NCI-H1930 (cell line): ENCODE measurements around the gene EHBP1L1.
"Not testable (repeated sequence)": the region's sequence is repeated elsewhere in the genome, so short reads cannot be mapped to it uniquely, and the experiment has no call there.

Experiments used
- DNase-seq, 2 experiments: peaks; one replicate each; lab custom pipeline; 2025; lab: John Stamatoyannopoulos, UW

Gene EHBP1L1

DNA sequence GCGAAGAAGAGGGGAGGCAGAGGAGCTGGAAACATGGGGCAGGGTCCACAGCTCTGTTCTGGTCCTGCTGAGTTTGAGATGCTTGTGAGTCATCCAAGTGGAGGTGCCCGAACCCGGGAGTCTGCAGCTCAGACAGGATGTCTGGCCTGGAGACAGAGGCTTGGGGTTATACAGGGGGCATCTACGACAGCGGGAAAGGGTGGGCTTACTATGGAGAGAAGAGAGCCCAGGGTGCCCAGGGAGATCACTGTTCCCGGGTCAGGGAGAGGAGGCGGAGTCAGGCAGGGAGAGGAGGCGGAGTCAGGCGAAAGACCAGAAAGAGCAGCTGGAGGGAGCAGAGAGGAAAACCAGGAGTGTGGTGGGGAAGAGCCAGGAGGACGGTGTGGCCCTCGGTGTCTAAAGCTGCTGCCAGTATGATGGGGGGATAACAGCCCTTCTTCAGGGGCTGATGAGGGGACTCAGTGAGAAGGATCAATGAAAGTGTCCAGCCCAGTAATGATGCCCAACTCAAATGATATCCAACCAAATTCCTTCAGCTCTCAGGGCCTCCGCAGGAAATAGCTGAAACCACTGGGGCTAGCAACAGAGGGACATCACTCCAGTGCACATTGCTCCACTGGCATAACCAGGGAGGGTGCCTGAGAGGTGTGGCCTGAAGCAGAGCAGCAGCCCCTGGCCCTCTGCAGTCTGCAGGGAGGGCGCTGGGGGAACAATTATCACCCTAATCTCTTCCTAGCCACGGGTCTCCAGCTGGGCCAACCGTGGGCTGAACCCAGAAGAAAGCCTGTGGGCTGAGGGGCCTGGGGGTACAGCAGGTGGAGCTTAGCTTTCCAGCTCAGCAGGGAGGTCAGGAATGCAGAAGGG lies 15.1 kb upstream of the EHBP1L1 start:
- no peak for DNase-seq

DNA sequence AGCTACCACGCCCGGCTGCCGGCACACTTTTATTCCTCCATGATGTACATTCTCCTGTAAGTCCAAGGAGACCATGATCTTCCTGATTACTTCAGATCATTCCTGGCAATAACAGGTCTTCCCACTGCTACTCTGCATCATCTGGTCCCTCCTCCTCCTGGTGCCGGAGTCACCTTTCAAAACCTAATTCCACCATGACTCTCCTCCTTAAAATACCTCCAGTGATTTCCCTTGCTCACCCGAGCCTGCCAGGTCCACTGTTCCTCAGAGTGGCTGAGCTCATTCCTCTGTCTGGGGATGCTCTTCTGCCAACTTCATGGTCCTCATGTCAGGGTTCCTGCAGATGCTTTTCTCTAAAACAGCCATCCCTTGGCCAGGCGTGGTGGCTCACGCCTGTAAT lies 13.8 kb upstream of the EHBP1L1 start:
- DNase-seq: no peak

DNA sequence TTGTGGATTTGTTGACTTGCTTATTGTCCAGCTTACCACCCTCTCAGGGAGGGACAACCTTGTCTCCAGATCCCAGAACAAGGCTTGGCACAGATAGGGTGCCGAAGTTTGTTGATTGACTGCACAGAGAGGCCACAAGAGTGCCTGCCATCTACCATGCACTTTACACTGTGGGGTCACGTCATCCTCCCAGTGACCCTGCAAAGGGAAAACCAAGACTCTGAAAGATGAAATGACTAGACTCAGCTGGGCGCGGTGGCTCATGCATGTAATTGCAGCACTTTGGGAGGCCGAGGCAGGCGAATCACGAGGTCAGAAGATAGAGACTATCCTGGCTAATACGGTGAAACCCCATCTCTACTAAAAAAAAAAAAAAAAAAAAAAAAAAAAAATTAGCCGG lies 13.1 kb upstream of the EHBP1L1 start:
- no peak for DNase-seq

DNA sequence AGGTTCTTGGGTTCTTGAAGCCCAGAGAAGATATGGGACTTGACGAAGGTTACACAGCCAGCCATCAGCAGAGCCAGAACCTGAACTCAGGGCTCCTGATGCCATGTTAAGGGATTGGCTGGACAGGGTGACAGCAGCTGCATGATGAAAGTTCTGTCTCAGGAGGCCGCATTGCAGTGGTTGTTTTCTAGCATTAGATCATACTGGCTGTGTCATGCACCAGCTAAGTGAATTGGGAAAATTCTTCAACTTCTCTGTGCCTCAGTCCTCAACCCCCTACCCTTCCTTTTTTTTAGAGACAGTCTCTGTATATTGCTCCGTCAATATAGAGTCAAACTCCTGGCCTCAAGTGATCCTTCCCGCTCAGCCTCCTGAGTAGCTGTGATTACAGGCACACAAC lies 12.3 kb upstream of the EHBP1L1 start:
- DNase-seq: no peak

DNA sequence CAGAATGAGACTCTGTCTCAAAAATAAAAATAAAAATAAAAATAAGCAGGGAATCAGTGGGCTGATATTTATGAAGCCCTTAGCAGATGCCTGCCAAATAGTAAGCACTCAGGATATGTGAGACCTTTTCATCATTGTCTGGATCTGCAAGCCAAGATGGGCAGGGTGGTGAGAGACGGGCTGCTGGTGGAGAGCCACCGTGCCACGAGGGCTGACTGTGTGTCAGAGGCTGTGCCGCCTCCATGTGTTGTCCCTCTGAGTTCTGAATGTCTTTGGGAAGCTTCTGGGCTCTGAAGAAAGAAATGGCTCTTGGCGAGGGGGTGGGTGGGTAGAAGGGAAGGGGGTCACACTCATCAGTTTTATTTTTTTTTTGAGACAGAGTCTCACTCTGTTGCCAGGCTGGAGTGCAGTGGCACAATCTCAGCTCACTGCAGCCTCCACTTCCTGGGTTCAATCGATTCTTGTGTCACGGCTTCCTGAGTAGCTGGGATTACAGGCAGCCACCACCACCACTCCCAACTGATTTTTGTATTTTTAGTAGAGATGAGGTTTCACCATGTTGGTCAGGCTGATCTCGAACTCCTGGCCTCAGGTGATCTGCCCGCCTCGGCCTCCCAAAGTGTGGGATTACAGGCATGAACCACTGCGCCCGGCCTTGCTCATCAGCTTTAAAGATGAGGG lies 10.8 kb upstream of the EHBP1L1 start:
- not testable (repeated sequence) for DNase-seq

DNA sequence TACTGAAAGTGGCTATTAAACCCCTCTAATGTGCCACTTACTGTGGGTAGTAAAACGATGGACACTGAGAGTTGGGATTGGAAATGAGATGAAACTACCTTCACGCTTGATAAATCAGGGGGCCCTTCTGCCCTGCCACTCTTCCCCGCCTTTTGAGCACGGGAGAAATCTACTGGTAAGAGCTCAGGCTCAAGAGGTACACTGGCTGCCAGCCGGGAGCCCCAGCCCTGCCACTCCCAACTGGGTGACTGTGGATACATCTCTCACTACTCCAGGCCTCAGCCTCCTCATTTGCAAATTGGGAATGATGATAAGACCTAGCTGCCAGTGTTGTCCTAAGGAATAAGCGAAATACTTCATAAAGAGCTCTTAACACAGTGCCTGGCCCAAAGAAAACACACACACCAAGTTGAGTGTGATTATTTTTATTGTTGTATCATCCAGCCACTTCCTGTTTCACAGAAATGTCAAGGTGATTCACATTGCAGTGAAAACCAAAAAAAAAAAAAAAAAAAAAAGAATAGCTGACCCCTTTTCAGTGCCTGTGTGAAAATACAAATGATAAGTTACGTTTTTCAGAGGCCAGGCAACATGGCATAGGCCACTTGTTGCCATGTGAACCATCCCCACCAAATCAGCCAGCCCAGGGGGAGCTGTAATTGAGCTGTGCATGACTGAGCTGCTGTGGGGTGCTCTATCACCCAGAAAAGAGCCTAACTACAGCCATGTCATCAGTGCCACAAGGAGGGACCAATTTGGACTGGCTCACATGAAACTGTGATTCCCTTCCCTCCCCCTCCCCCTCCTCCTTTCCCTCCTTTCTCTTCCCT lies 10.0 kb upstream of the EHBP1L1 start:
- DNase-seq: no peak

DNA sequence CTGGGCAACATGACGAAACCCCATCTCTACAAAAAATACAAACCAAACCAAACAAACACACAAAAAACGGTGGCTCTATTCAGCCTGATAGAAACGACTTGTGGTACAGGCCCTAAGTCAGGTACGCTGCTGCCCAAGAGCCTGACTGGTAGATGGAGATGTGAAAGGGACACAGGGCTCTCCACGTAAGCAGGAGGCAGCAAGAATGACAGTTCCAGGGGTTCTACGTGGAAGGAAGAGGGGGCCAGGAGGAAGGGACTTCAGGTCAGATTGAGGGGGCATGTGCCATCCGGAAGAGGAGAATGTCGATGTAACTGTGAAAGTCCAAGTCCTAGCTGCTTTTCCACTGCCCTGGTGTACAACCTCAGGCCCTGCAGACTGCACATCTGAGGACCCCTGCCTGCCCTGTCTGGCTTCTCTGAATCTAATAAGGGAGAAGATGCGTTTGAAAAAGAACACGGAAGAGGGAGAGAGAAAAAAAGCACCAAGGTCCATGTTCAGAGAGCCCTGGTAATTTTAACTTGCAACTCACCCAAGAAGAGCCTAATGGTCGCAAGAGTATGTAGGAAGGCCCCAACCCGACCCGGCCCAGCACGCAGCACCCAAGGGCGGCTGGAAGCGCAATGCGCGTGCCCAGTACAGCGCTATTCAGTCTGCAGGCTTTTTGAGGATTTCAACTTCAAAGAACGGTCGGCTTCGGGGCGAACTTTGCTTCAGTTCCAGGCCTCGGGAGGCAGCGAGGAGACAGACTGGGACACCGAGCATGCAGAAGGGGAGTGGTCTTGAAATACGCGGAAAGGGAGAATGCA lies 6.5 kb upstream of the EHBP1L1 start:
- no peak for DNase-seq

DNA sequence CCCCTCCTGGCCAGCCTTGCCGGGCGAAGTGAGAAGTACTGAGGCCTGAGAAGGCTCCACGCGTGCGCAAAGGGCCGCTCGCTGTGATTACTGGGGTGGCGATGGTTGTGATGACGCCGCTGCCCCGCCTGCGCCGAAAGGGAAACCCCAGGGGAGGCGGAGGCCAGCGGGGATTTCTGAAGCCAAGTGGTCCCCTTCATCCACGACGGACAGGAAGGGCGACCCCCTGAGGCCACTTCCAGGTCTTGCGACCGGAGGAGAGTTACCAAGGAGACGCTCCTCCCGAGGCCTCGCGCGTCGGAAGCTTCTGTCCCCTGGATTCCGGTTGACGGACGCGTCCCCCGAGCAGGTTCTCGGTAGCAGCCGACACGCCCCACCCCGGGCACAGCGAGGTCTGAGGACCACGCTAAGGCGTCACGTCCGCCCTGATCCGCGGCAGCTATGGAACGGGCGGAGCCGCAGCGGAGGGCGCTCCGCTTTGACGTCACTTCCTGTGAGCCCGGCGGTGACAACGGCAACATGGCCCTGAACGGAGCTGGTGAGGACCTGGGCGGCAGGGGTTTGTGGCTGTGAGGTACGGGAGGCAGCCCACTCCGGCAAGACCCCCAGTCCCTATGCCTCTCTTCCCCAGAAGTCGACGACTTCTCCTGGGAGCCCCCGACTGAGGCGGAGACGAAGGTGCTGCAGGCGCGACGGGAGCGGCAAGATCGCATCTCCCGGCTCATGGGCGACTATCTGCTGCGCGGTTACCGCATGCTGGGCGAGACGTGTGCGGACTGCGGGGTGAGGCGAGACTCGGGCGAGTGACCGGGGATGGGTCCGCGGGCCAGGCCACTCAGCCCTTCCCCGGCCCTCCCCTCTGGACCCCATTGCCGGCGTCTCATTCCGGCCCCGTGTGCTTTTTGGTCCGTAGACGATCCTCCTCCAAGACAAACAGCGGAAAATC lies 5.6 kb upstream of the EHBP1L1 start, which contains the start of gene ZNRD2:
TSS of gene ZNRD2 (plus strand) at position 505 of the 946 bp plus-strand sequence. CDS start at position 520, 15 bp downstream.
- DNase-seq: peak; percentile 97 to 99

DNA sequence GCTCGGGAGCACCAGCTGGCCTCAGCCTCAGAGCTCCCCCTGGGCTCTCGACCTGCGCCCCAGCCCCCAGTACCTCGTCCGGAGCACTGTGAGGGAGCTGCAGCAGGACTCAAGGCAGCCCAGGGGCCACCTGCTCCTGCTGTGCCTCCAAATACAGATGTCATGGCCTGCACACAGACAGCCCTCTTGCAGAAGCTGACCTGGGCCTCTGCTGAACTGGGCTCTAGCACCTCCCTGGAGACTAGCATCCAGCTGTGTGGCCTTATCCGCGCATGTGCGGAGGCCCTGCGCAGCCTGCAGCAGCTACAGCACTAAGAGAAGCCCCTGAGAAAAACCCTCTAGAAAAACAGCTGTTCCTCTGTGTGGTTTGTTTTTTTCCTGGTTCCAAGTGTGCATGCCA lies 4.4 kb upstream of the EHBP1L1 start:
- DNase-seq: no peak

DNA sequence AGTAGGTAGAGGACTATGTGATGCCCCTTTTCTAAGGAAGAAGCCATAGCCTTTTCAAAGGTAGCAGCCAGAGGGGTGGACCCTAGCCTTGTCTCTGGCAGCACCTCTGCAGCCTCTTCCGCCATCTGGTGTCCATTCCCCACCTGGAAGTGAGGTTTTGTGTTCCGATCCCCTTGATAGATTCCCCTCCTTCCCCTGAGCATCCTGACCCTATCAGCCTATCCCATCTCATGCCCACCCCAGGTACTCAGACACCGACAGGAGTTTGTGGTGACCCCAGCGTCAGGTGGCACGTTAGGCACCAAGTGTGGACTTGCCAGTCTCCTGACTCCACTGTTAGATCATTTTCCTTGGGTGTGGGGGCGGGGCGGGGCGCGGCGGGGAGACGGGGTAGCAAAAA lies 3.9 kb upstream of the EHBP1L1 start:
- peak; percentile 52 to 54 for DNase-seq

DNA sequence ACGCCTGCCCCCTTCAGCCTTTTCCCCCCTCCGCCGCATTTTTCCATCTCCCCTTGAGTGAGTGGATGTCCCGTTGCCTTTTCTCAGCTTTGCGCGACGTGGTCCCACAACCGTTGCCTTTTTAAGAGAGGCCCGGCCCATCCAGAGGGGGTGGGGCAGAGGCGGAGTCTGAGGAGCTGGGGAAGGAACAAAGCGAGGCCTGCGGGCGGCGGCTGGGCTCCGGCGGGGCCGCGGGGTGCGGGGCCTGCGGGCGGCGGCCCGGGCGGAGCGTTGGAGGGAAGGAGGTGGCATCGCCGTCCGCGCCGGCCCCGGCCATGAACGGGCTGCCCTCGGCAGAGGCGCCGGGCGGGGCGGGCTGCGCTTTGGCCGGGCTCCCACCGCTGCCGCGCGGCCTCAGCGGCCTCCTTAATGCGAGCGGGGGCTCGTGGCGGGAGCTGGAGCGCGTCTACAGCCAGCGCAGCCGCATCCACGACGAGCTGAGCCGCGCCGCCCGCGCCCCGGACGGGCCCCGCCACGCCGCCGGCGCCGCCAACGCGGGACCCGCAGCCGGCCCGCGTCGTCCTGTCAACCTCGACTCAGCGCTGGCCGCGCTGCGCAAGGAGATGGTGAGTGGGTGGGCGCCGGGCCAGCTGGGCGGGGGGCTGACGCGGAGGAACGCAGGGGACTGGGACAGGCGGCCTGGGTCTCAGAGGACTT lies 3.3 kb upstream of the EHBP1L1 start, which contains the start of gene FAM89B:
TSS of gene FAM89B (plus strand) at position 183 of the 696 bp plus-strand sequence. CDS start at position 315, 132 bp downstream.
- DNase-seq: peak; percentile 73 to 75

DNA sequence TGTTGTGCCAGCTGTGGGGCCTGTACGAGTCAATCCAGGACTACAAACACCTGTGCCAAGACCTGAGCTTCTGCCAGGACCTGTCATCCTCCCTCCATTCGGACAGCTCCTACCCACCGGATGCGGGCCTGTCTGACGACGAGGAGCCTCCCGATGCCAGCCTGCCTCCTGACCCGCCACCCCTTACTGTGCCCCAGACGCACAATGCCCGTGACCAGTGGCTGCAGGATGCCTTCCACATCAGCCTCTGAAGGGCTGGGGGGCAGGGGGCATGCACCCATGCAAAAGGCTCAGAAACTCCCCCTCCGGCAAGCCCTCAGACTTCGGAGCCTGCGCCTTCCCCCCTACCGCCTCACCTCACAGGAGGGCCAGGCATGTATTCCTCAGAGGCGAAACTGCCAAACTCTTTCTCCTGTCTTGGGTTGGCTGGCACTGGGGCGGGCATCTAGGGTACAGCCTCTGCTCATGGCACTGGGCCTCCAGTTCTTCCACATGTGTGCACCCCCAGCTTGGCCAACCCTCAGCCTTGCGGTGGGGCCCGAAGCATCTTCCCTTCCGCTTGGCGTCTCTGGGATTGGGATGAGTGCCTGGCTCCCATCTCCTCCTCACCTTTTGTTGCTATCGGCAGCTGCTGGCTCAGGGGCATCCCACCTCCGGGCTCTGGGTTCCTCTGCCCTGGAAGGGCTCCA lies 2.3 kb upstream of the EHBP1L1 start:
- no peak for DNase-seq

DNA sequence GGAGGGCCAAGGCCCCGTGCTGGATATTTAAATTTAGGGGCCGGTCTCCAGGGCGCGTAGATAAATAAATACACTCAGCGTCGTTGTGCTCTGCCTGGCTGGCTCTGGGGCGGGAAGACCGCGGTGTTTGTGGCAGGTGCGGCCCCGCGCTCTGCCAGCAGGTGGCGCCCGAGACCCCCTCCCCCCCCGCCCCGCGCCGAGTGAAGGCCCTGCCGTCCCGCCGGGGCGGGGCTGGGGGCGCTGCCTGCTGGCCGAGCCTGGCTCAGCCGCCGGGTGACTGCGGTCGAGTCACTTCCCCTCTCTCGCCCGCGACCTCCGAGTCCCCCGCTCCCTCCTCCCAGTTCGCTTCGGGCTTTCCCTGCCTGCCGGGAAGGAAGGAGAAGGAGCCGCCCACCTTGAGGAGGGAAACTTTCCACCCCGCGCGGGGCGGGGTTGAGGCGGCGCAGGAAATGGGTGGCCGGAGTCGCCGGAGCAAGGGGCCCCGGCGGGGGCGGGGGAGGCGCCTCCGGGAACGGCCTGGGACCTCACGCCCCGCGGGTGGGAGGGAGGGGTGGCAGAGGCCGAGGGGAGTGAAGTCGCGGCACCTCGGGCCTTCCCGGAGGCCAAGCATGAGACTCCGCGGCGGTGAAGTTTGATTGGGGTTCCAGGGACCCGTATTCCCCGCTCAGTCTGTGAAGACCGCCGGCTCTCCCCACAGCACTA lies 1.6 kb upstream of the EHBP1L1 start:
- DNase-seq: peak; percentile 70 to 84

DNA sequence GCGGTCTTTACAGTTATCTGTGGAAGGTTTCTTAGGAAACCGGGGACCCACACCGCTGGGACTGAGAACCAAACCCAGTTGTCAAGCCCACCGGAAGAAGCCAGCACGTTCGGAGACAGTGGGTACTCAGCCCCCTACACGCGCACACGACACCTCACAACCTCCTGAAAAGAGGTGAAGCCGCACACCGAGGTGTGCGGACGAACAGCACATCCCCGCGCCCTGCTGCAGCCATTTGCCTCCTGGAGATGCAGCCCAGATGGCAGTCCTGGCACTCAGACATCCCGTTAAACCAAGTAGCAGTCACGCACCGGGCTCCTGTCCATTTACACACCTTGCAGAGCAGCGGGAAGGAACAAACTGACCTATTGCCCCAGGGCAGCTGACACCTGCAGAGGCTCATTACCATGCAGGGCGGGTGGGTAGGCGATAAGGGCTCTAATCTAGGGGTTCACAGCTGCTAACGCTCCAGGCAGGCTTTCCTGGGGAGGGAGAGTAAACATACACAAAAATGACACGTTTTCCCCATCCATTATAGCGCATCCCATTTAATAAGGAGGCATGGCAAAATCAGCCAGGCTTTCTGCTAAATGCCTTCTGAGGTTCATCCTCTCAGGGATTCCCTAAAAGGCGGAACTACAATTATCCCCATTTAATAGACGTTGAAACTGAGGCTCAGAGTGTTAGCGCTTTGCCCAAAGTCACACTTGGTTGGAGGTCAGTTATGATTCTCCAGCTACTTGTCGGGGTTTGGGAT lies 864 bp upstream of the EHBP1L1 start:
- no peak for DNase-seq

DNA sequence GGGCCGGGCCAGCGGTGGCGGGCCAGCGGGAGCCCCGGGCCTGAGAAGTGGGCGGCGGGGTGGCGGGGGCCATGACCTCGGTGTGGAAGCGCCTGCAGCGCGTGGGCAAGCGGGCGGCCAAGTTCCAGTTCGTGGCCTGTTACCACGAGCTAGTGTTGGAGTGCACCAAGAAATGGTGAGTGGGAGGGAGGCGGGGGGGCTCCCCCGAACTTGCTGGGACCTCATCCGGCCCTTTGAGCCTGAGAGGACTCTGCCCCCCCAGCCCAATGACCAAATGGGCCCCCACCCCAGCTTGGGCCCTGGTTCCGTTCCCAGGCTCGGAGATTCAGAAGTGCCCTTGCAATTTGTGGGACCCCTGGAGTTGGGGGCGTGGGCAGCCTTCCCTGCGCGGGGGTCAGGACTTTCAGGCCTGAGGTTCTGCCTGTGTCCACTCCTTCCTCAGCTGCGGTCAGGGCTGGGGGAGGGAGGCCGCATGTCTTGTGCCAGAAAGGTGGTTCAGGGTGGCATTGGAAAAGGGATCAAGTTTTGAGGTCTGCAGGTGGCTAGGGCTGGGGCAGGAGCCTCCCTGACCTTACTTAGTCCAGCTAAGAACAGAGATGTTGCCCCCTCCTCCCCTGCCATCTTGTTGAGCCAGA lies 496 bp downstream of the EHBP1L1 start:
- DNase-seq: no peak

DNA sequence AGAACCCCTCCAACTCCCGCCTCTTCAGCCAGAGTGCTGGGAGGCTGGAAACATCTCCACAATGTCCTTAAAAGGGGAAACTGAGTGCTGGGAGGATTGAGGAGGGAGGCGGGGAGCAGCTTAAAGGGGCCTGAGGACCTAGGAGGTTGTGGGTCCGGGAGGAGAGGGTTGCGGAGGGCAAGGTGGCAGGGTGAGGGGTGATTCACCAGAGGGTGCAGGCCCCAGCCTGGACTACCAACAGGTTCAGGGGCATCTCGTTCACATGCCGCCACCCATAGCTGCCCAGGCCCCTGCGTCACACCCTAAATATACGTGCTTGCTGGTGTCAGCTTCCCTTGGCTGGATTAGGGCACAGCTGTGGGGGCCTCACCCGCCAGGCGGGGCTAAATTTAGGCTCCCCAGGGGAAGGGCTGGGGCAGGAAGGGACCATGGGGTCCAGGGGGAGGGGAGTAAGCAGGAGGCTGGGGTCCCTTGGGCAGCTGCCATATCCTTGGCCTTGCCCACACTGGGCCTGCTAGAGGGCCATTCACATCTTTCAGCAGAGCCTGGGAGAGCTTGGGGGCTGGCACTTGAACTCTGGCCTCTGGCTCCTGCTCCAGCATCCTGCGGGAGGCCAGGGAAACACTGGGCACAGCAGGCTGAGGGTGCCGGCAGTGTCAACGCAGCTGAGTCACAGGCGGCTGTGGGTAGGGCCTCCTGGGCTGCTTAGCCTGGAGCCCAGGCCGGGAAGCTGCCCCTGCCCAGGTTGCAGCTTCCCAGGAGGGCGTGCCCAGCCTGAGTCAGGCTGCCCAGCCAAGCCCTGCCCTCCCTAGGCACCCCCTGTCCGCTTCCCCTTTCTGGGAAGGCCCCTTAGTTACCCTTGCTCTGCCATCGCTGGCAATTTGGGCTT lies 1.3 kb downstream of the EHBP1L1 start:
- DNase-seq: no peak
